ENCODE results near the gene PPM1E. TPM values are rescaled to one million over a fixed set of nuclear protein-coding genes. Genes with fewer than 3 reads are reported as not detected.
A peak's percentile ranks its signal among the peaks of the same experiment; 100 is the strongest.

The PPM1E gene
- polyA plus RNA-seq, 2 of the 4 experiments (the other 2 are of a cell fraction) = 0.05 to 0.25 TPM

GRCh38 chr17:58783380-58783779 lies 27.7 kb downstream of the PPM1E start (continued):
- TF ChIP-seq BCL3 (IDR thresholded peaks at IDR 0.05) (no peak), HOXA7 (CRISPR knock-in tag; IDR thresholded peaks at IDR 0.05) (no peak), JUN (IDR thresholded peaks at IDR 0.05) (no peak), PBX3 (IDR thresholded peaks at IDR 0.05) (no peak), MYC (IDR thresholded peaks at IDR 0.05; ENCODE audit: borderline replicate concordance, low read length) (no peak), EHF (CRISPR knock-in tag; IDR thresholded peaks at IDR 0.05) (no peak), CHD4 (IDR thresholded peaks at IDR 0.05; ENCODE audit: borderline replicate concordance) (no peak), FOSL2 (IDR thresholded peaks at IDR 0.05) (no peak), FOSL2 (CRISPR knock-in tag; IDR thresholded peaks at IDR 0.05) (no peak)

GRCh38 chr17:58785097-58785496 lies 29.4 kb downstream of the PPM1E start:
- Histone ChIP-seq H3K9me3 (no peaks in the 10 kb centered on the region), H3K27ac (no peak overlapping the region; a peak in 2 of 6 replicates), H3K4me1 (peaks cover 18% of the 10 kb centered on the region), H3K4me3 (no peak overlapping the region), H3K4me2 (no peak overlapping the region)
- ChIA-PET CTCF (interaction anchor here (0.9 kb wide), 1 partner anchor 225 kb away, joined by 3 read pairs; no protein-coding TSS in a partner anchor), POLR2A (no interaction called here)
- ATAC-seq (no peak), FAIRE-seq (no peak), DNase-seq (ENCODE audit: low read depth in 1 of 2, low spot score in 1 of 2) (no peak)
- TF ChIP-seq JUN (IDR thresholded peaks at IDR 0.05) (no peak), ZC3H11A (IDR thresholded peaks at IDR 0.05) (peak; percentile 56)
- TF ChIP-seq, protein P1, sequence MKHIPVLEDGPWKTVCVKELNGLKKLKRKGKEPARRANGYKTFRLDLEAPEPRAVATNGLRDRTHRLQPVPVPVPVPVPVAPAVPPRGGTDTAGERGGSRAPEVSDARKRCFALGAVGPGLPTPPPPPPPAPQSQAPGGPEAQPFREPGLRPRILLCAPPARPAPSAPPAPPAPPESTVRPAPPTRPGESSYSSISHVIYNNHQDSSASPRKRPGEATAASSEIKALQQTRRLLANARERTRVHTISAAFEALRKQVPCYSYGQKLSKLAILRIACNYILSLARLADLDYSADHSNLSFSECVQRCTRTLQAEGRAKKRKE (CRISPR knock-in tag; IDR thresholded peaks at IDR 0.05; ENCODE audit: low read depth) = no peak
- 12% methylated on average over 1 of the region's 1 CpG for WGBS (ENCODE audit: missing lambda C conversion rate)

DNA sequence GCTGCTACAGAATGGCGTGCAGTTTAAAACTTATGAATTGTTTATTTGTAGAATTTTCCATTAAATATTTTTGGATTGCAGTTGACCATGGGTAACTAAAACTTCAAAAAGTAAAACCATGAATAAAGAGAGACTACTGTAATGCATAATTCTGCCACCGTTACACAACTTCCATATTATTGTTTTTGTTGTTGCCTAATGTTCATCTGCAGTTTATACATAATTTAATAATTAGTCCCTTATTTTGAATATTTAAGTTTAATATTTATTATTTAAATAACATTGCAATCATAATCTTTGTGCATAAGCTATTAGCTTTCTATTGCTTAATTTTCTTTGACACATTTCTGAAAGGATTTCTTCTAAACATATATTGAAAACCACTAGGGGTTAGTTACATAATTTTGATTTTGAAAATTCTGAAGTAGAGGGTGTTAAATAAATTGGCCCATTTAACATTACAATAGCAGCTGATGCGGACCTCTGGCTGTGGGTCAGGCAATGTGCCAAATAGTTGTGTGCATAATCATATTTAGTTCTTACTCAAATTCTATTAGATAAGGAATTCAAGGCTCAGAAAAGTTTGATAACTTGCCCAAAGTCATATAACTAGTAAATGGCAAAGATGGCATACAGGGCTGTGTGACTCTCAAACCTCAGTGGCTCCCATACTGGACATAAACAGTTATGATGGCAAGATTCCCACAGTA lies 31.1 kb downstream of the PPM1E start:
- POLR2A ChIA-PET = interaction anchor here (1.1 kb wide), 1 partner anchor 127 kb away, joined by 3 read pairs; no protein-coding TSS in a partner anchor
- FAIRE-seq = no peak

DNA sequence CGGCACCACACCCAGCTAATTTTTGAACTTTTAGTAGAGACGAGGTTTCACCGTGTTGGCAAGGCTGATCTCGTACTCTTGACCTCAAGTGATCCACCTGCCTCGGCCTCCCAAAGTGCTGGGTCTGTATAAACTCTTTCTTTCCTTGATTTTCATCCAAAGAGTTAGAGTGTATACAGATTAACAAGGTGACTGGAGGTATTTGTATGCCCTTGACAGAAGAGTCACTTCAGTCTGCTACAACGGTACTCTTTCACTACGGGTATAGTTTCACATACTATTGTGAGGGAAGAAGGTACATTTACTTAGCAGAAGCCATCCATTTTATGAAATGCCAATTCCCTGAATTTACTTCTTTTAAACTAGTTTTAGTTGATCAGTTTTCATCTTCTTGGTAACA lies 32.5 kb downstream of the PPM1E start:
- POLR2A ChIA-PET = no interaction called here
- ATAC-seq (no peak), DNase-seq (ENCODE audit: low read depth in 1 of 2, low spot score in 1 of 2) (no peak), FAIRE-seq (peak; percentile 43)
- CTCF ChIA-PET = interaction anchor here (0.7 to 1.8 kb wide), 2 partner anchors 77 to 1022 kb away, joined by 4 to 7 read pairs; no protein-coding TSS in a partner anchor
- Histone ChIP-seq H3K4me3 (no peak overlapping the region), H3K4me1 (peaks cover 18% of the 10 kb centered on the region), H3K4me2 (no peak overlapping the region), H3K27ac (peak overlapping the region in 1 of 2 experiments; percentile 45; a peak in 1 of 6 replicates), H3K9me3 (no peaks in the 10 kb centered on the region)
- 71% methylated on average over 7 of the region's 7 CpGs for WGBS (ENCODE audit: missing lambda C conversion rate)
- TF ChIP-seq, protein P1 (CRISPR knock-in tag; IDR thresholded peaks at IDR 0.05; ENCODE audit: low read depth) = no peak
- TF ChIP-seq E2F6 (IDR thresholded peaks at IDR 0.05; ENCODE audit: borderline replicate concordance, low read depth) (no peak), HEYL (CRISPR knock-in tag; IDR thresholded peaks at IDR 0.05) (no peak), PBX3 (IDR thresholded peaks at IDR 0.05) (no peak), RFX5 (IDR thresholded peaks at IDR 0.05) (no peak), HES2 (IDR thresholded peaks at IDR 0.05) (no peak), EHMT2 (IDR thresholded peaks at IDR 0.05; ENCODE audit: low read depth) (no peak), ESRRA (IDR thresholded peaks at IDR 0.05; ENCODE audit: borderline replicate concordance, low read length) (no peak), ZNF302 (CRISPR knock-in tag; IDR thresholded peaks at IDR 0.05) (no peak), POLR2A (IDR thresholded peaks at IDR 0.05; ENCODE audit: low read length) (no peak), CBX8 (IDR thresholded peaks at IDR 0.05) (no peak), GATA3 (IDR thresholded peaks at IDR 0.05; ENCODE audit: borderline replicate concordance) (no peak), ZC3H11A (IDR thresholded peaks at IDR 0.05) (no peak), EHF (CRISPR knock-in tag; IDR thresholded peaks at IDR 0.05) (no peak), MAX (IDR thresholded peaks at IDR 0.05) (no peak), JUN (IDR thresholded peaks at IDR 0.05) (no peak), HOXB13 (CRISPR knock-in tag; IDR thresholded peaks at IDR 0.05; ENCODE audit: low read depth) (no peak)

More for the DNA sequence above, 31.1 kb downstream of the PPM1E start:
- CTCF ChIA-PET = interaction anchor here (0.6 to 1.8 kb wide), 2 partner anchors 75 to 337 kb away, joined by 3 to 7 read pairs; no protein-coding TSS in a partner anchor
- WGBS (ENCODE audit: missing lambda C conversion rate) = 32% methylated on average over 3 of the region's 3 CpGs
- ATAC-seq = no peak
- H3K27ac ChIP-seq = peak overlapping the region; percentile 78 to 79
- H3K4me1 ChIP-seq = peaks cover 18% of the 10 kb centered on the region
- peak overlapping the region; percentile 25; the same call in 1 of the 3 replicates for H3K4me3 ChIP-seq
- peak; percentile 8 to 26 for DNase-seq (ENCODE audit: low read depth in 1 of 2, low spot score in 1 of 2)
- no peaks in the 10 kb centered on the region for H3K9me3 ChIP-seq
- peak overlapping the region; percentile 81 for H3K4me2 ChIP-seq
- TF ChIP-seq POLR2AphosphoS2 (conservative IDR thresholded peaks at IDR 0.05; ENCODE audit: low read length) (no peak), JUN (IDR thresholded peaks at IDR 0.05) (peak in 1 of 2 experiments; percentile 3; a peak in 1 of 5 replicates)

Measured in A549 (cell line).